Upper lobe of right lung (tissue), 1 donor: ENCODE measurements around the gene OR7G3. TPM values are rescaled to one million over a fixed set of nuclear protein-coding genes. Genes with fewer than 3 reads are reported as not detected.

Source experiments
- ATAC-seq: fragments of 200-7000 bp; cut with Tn5 transposase; one replicate; pipeline ENCODE4 v1.9.1; 2020; ENCODE audit warnings: mild to moderate bottlenecking, moderate library complexity
- DNase-seq: peaks from one replicate; pipeline ENCODE4 v3.0.0-alpha.2; 2020
- H3K27ac ChIP-seq: fragments of 200-600 bp; one replicate; pipeline ENCODE4 v1.8.0; 2022
- H3K27me3 ChIP-seq: fragments of 200-600 bp; one replicate; pipeline ENCODE4 v1.8.0; 2022; ENCODE audit warnings: mild to moderate bottlenecking
- H3K36me3 ChIP-seq: fragments of 200-600 bp; one replicate; pipeline ENCODE4 v1.8.0; 2022
- H3K4me1 ChIP-seq: fragments of 200-600 bp; one replicate; pipeline ENCODE4 v1.8.0; 2022
- H3K4me3 ChIP-seq: fragments of 200-600 bp; one replicate; pipeline ENCODE4 v1.8.0; 2022; ENCODE audit warnings: mild to moderate bottlenecking
- H3K9me3 ChIP-seq: fragments of 200-600 bp; one replicate; pipeline ENCODE4 v1.8.0; 2022
- CTCF ChIP-seq: fragments of 200-600 bp; IDR thresholded peaks from one replicate; pipeline ENCODE4 v1.8.0; 2022; ENCODE audit warnings: antibody characterized with exemption
- intact Hi-C: fragments of 100-400 bp; cut with DNase I; formaldehyde crosslinking; loops from one replicate; pipeline ENCODE4 v1.11.0; 2022
- total RNA-seq: library from RNA; stranded (reverse); fragmentation: NEBNext Ultra II Directional; extraction: Animal tissue kit (Norgen Biotek cat#: 25700); gene quantifications from one replicate; pipeline ENCODE4 v1.2.1, GENCODE V29; 2021
- donor health status: DM: no; HTN: yes; CAD: no; lungs with severe emphysema.

Gene OR7G3
- total RNA-seq, 1 donor from 2014 or later: not detected

- no peaks in the 10 kb centered on the region for H3K4me1 ChIP-seq
- DNase-seq (no peak), ATAC-seq (no peak)
- H3K27me3 ChIP-seq: no peaks in the 10 kb centered on the region
- intact Hi-C loops: no loop called here
- TF ChIP-seq CTCF: no peak
- H3K36me3 ChIP-seq: peaks cover 71% of the 10 kb centered on the region
- no peak overlapping the region for H3K27ac ChIP-seq
- H3K4me3 ChIP-seq: no peak overlapping the region
- peaks cover 6% of the 10 kb centered on the region for H3K9me3 ChIP-seq
Observed at GRCh38 chr19:9161427-9161826, 34.7 kb upstream of the OR7G3 start.

DNA sequence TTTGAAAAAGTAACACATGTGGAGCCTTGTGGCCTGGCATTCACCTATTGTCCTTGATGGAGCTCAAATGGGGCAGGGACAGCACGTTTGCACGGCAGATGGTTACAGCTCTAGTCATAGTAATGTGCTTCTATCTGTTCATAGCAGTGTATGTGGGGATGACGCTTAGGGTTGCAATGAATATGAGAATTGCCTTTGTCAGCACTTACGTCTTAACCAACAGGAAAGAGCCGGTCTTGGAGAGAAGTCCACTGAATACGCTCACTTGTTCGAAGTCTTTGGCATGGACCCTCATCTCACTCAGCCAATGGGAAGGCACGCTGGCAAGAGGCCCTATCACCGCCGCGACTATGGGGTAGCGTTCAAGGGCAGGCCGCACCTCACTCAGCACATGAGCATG lies 33.1 kb upstream of the OR7G3 start:
- TF ChIP-seq CTCF: no peak
- Histone ChIP-seq H3K27me3 (no peaks in the 10 kb centered on the region), H3K36me3 (peaks cover 76% of the 10 kb centered on the region), H3K27ac (no peak overlapping the region), H3K4me1 (no peaks in the 10 kb centered on the region), H3K4me3 (no peak overlapping the region), H3K9me3 (peaks cover 6% of the 10 kb centered on the region)
- intact Hi-C loops: no loop called here
- DNase-seq: no peak
- no peak for ATAC-seq

DNA sequence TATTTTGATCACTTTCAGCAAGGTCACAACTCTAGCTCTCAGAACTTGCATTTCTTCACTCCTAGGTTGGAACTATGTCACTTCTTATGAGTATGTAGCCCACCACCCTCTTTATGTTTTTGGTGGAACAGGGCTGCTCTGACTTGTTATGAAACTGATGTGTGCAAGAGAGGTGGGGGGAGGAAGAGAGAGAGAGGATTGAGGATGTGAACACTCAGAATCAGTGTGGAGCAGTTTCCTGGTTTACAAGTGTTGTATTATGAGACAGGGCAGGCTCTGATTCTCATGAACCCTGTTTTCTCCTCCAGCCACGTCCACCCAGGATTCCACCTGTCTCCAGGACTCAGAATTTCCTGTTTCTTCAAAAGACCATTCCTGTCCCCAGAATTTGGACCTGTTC lies 29.6 kb upstream of the OR7G3 start:
- Histone ChIP-seq H3K4me3 (no peak overlapping the region), H3K36me3 (peaks cover 55% of the 10 kb centered on the region), H3K9me3 (peaks cover 27% of the 10 kb centered on the region), H3K27ac (no peak overlapping the region), H3K27me3 (no peaks in the 10 kb centered on the region), H3K4me1 (no peaks in the 10 kb centered on the region)
- DNase-seq: no peak
- ATAC-seq: no peak
- intact Hi-C loops: no loop called here
- TF ChIP-seq CTCF: no peak

- Histone ChIP-seq H3K4me3 (no peak overlapping the region), H3K27ac (no peak overlapping the region), H3K4me1 (no peaks in the 10 kb centered on the region), H3K27me3 (no peaks in the 10 kb centered on the region), H3K36me3 (peaks cover 48% of the 10 kb centered on the region), H3K9me3 (peaks cover 22% of the 10 kb centered on the region)
- DNase-seq (no peak), ATAC-seq (no peak)
- intact Hi-C loops: no loop called here
- no peak for TF ChIP-seq CTCF
Observed at GRCh38 chr19:9155591-9155990, 28.8 kb upstream of the OR7G3 start.

DNA sequence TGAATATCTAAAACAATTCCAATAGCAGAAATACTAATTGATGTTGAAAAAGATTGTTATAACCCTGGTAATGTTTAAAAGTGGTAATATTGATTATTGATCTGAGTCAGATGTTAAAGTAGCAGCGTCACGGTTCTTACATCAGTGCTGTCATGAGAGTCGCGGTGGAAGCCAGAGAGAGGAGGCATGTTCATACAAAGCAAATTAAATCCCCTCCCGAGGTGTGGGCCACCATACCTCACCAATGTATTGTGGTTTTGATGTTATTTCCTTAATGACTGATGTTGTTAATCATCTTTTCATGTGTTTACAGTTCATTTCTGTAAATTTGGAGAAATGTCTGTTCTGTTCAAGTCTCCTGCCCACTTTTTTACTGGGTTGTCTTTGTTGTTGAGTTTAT lies 24.6 kb upstream of the OR7G3 start:
- intact Hi-C loops: no loop called here

More for the DNA sequence above, 24.6 kb upstream of the OR7G3 start:
- no peaks in the 10 kb centered on the region for H3K27me3 ChIP-seq
- ATAC-seq (no peak), DNase-seq (no peak)
- no peaks in the 10 kb centered on the region for H3K4me1 ChIP-seq
- no peak overlapping the region for H3K27ac ChIP-seq
- H3K9me3 ChIP-seq: peaks cover 22% of the 10 kb centered on the region
- TF ChIP-seq CTCF: no peak
- H3K4me3 ChIP-seq: no peak overlapping the region
- peaks cover 5% of the 10 kb centered on the region for H3K36me3 ChIP-seq
